Measurements from ENCODE around the gene OLFM1. TPM values are rescaled to one million over a fixed set of nuclear protein-coding genes. Genes with fewer than 3 reads are reported as not detected.
"Not testable (repeated sequence)": the region's sequence is repeated elsewhere in the genome, so short reads cannot be mapped to it uniquely, and the experiment has no call there.

The OLFM1 gene
- total RNA-seq, 1 donor from 2014 or later: 0.35 TPM

- DNase-seq: peak; percentile 62
- no peaks in the 10 kb centered on the region for H3K9me3 Mint-ChIP-seq
These were observed 21.5 kb downstream of the OLFM1 start for GRCh38 chr9:135108831-135109510.

GRCh38 chr9:135109650-135110049 lies 22.2 kb downstream of the OLFM1 start:
- intact Hi-C loops (cut with micrococcal nuclease): no loop called here
- Mint-ChIP-seq H3K4me3 (no peak overlapping the region), H3K36me3 (ENCODE audit: low read depth) (no peaks in the 10 kb centered on the region)

More at GRCh38 chr9:135108831-135109510, 21.5 kb downstream of the OLFM1 start:
- Mint-ChIP-seq H3K4me3 (peak overlapping the region; percentile 10), H3K4me1 (peaks cover 6% of the 10 kb centered on the region), H3K27ac (no peak overlapping the region), H3K27me3 (peaks cover 16% of the 10 kb centered on the region), H3K36me3 (ENCODE audit: low read depth) (no peaks in the 10 kb centered on the region)
- intact Hi-C loops (cut with micrococcal nuclease): no loop called here

GRCh38 chr9:135110416-135110815 lies 22.9 kb downstream of the OLFM1 start:
- intact Hi-C loops (cut with micrococcal nuclease): no loop called here
- no peak for DNase-seq
- Mint-ChIP-seq H3K9me3 (no peaks in the 10 kb centered on the region), H3K4me3 (no peak overlapping the region), H3K27me3 (peaks cover 16% of the 10 kb centered on the region), H3K36me3 (ENCODE audit: low read depth) (no peaks in the 10 kb centered on the region), H3K4me1 (peaks cover 6% of the 10 kb centered on the region), H3K27ac (no peak overlapping the region)

More at GRCh38 chr9:135109650-135110049, 22.2 kb downstream of the OLFM1 start:
- Mint-ChIP-seq H3K9me3 (no peaks in the 10 kb centered on the region), H3K27ac (no peak overlapping the region), H3K27me3 (peaks cover 16% of the 10 kb centered on the region), H3K4me1 (peaks cover 6% of the 10 kb centered on the region)
- DNase-seq: no peak

DNA sequence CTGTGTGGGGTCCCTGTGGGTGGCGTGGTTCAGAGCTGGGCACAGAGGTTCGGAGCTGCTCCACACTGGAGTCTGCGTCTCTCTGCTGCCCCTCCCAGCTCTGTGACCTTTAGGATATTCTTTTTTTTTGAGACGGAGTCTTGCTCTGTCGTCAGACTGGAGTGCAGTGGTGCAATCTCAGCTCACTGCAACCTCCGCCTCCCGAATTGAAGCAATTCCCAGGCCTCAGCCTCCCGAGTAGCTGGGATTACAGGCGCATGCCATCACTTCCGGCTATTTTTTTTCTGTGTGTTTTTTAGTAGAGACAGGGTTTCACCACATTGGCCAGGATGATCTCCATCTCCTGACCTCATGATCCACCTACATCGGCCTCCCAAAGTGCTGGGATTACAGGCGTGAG lies 24.1 kb downstream of the OLFM1 start:
- DNase-seq; H3K4me3 Mint-ChIP-seq; intact Hi-C loops (cut with micrococcal nuclease); H3K27ac Mint-ChIP-seq; H3K36me3 Mint-ChIP-seq (ENCODE audit: low read depth); H3K9me3 Mint-ChIP-seq; H3K4me1 Mint-ChIP-seq: not testable (repeated sequence)
- peaks cover 16% of the 10 kb centered on the region for H3K27me3 Mint-ChIP-seq

DNA sequence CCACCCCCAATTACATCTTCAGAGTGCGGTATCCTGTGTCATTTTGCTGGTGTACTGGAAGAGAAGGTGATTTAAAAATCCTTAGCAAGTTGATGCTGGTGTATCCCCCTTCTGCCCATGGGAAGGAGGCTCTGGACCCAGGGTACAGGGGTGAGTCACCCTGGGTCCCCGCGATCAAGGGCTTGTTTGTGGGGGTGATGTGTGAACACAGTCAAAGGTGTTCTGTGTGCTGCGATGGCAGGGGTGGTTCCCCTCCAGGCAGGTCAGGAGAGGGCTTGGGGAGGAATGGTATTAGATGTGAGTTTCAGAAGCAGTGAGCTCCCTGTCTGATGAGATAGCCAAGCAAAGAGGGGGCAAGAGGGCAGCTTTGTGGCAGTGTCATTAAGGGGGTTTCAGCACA lies 28.9 kb downstream of the OLFM1 start:
- no peak for DNase-seq
- H3K27ac Mint-ChIP-seq: no peak overlapping the region
- H3K36me3 Mint-ChIP-seq (ENCODE audit: low read depth): no peaks in the 10 kb centered on the region
- no peaks in the 10 kb centered on the region for H3K4me1 Mint-ChIP-seq
- H3K4me3 Mint-ChIP-seq: no peak overlapping the region
- intact Hi-C loops (cut with micrococcal nuclease): no loop called here
- no peaks in the 10 kb centered on the region for H3K9me3 Mint-ChIP-seq
- no peaks in the 10 kb centered on the region for H3K27me3 Mint-ChIP-seq

DNA sequence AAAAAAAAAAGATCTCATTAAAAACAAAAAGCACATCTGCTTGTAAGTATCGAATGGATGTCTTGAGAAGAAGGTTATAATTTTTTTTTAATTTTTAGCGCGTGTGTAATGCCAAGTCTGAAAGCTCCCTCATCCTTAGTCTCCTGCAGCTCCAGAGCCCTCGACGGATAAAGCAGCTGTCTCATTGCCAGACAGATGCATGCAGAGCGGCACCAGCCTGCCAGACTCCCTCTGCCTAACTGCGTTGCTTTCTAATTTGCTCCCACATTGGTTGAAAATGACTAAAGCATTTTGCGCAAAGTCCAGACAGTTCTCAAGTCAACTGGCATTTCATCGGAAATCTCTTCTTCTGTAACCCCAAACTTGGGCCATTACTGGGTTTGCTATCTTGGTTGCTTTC lies 29.4 kb downstream of the OLFM1 start:
- no peaks in the 10 kb centered on the region for H3K27me3 Mint-ChIP-seq
- no peak for DNase-seq
- H3K9me3 Mint-ChIP-seq: no peaks in the 10 kb centered on the region
- no peak overlapping the region for H3K27ac Mint-ChIP-seq
- no peak overlapping the region for H3K4me3 Mint-ChIP-seq
- intact Hi-C loops (cut with micrococcal nuclease): no loop called here
- no peaks in the 10 kb centered on the region for H3K4me1 Mint-ChIP-seq
- H3K36me3 Mint-ChIP-seq (ENCODE audit: low read depth): no peaks in the 10 kb centered on the region

DNA sequence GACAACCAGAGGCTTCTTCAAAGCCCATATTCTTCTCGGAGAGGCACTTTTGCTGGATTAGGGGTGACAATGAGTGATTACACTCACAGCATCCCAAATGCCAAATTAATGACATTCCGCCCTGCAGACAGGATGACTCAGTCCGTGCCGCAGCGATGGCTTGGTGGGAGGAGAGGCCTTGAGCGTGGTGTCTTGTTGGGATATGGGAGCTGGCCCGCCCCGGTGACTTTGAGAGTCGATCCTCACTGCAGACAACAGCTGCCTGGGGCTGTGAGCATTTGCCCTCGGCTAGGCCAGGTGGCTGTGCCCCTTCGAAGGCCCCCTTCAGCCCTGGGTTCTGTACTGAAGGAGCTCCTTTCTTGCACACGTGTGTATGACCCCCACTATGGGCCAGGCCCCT lies 29.8 kb downstream of the OLFM1 start:
- no peak for DNase-seq
- intact Hi-C loops (cut with micrococcal nuclease): no loop called here
- Mint-ChIP-seq H3K27ac (no peak overlapping the region), H3K4me1 (no peaks in the 10 kb centered on the region), H3K9me3 (no peaks in the 10 kb centered on the region), H3K4me3 (no peak overlapping the region), H3K27me3 (no peaks in the 10 kb centered on the region), H3K36me3 (ENCODE audit: low read depth) (no peaks in the 10 kb centered on the region)

DNA sequence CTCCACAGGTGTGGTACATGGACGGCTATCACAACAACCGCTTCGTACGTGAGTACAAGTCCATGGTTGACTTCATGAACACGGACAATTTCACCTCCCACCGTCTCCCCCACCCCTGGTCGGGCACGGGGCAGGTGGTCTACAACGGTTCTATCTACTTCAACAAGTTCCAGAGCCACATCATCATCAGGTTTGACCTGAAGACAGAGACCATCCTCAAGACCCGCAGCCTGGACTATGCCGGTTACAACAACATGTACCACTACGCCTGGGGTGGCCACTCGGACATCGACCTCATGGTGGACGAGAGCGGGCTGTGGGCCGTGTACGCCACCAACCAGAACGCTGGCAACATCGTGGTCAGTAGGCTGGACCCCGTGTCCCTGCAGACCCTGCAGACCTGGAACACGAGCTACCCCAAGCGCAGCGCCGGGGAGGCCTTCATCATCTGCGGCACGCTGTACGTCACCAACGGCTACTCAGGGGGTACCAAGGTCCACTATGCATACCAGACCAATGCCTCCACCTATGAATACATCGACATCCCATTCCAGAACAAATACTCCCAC lies 32.1 kb downstream of the OLFM1 start:
- no peak for DNase-seq

GRCh38 chr9:135120249-135120648 lies 32.8 kb downstream of the OLFM1 start:
- no peak overlapping the region for H3K27ac Mint-ChIP-seq
- H3K9me3 Mint-ChIP-seq: no peaks in the 10 kb centered on the region
- no peak for DNase-seq

More for the DNA sequence above, 32.1 kb downstream of the OLFM1 start:
- H3K27ac Mint-ChIP-seq: no peak overlapping the region
- no peaks in the 10 kb centered on the region for H3K4me1 Mint-ChIP-seq
- H3K9me3 Mint-ChIP-seq: no peaks in the 10 kb centered on the region
- no peaks in the 10 kb centered on the region for H3K27me3 Mint-ChIP-seq
- H3K4me3 Mint-ChIP-seq: no peak overlapping the region
- intact Hi-C loops (cut with micrococcal nuclease): no loop called here
- no peaks in the 10 kb centered on the region for H3K36me3 Mint-ChIP-seq (ENCODE audit: low read depth)

DNA sequence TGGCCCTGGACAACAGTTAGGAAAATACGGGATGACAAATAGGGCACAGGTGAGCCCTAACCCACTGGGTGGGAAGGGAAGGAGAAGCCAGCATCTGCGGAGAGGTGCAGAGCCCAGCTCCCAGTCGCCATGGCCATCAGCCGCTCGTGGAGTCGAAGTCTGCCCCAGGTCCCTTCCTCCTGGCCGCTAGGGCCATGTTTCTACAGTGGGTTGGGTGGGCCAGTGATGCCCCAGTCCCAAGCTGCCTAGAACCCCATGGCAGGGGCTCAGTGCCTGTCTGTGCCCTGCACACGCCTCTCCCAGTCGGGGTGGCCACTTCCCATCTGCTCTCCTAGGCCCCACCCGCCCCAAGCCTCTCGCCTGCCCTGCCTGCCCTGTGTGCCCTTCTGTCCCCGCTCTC lies 34.8 kb downstream of the OLFM1 start:
- Mint-ChIP-seq H3K4me3 (no peak overlapping the region), H3K27ac (no peak overlapping the region)
- intact Hi-C loops (cut with micrococcal nuclease): no loop called here

More at GRCh38 chr9:135120249-135120648, 32.8 kb downstream of the OLFM1 start:
- Mint-ChIP-seq H3K4me3 (no peak overlapping the region), H3K36me3 (ENCODE audit: low read depth) (no peaks in the 10 kb centered on the region), H3K27me3 (no peaks in the 10 kb centered on the region), H3K4me1 (no peaks in the 10 kb centered on the region)
- intact Hi-C loops (cut with micrococcal nuclease): no loop called here

DNA sequence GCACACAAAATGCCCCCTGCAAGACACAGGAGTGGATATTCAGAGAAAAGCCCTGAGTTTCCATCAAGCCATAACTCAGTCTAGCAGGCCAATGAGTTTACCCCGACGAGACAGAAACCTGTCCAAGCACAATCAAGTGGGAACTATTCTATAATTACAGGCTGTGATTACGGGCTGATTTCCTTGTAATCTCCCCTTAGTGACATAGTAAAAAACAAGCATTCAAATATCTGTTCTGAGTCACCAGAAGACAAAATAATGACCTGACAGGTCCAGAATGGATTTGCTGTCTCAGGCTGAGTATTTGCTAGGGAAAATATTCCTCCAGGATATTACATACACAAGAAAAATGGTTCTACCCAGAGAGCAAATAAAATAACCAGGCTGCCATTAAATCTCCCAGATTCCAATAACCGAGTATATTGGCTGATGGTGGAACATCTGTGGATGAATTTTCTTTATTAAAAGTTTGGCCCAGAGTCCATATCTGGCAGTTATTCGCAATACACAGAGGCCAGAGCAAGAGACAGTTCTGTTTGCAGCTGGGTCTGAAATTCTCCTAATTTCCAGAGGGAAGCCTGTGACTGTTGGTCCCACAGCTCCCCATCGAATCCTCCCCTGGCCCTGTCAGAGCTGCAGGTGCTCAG lies 35.8 kb downstream of the OLFM1 start:
- Mint-ChIP-seq H3K27ac (no peak overlapping the region), H3K9me3 (no peaks in the 10 kb centered on the region), H3K4me1 (no peaks in the 10 kb centered on the region), H3K36me3 (ENCODE audit: low read depth) (no peaks in the 10 kb centered on the region), H3K4me3 (no peak overlapping the region), H3K27me3 (no peaks in the 10 kb centered on the region)
- DNase-seq: no peak
- intact Hi-C loops (cut with micrococcal nuclease): no loop called here

More for the DNA sequence above, 34.8 kb downstream of the OLFM1 start:
- Mint-ChIP-seq H3K9me3 (no peaks in the 10 kb centered on the region), H3K27me3 (no peaks in the 10 kb centered on the region), H3K4me1 (no peaks in the 10 kb centered on the region), H3K36me3 (ENCODE audit: low read depth) (no peaks in the 10 kb centered on the region)
- DNase-seq: no peak

GRCh38 chr9:135123773-135124134 lies 36.3 kb downstream of the OLFM1 start:
- Mint-ChIP-seq H3K27ac (no peak overlapping the region), H3K9me3 (no peaks in the 10 kb centered on the region), H3K4me1 (no peaks in the 10 kb centered on the region), H3K36me3 (ENCODE audit: low read depth) (no peaks in the 10 kb centered on the region), H3K4me3 (no peak overlapping the region), H3K27me3 (no peaks in the 10 kb centered on the region)
- intact Hi-C loops (cut with micrococcal nuclease): no loop called here
- DNase-seq: no peak

GRCh38 chr9:135126451-135127187 lies 39.2 kb downstream of the OLFM1 start:
- Mint-ChIP-seq H3K9me3 (peaks cover 4% of the 10 kb centered on the region), H3K4me1 (peaks cover 10% of the 10 kb centered on the region), H3K4me3 (no peak overlapping the region), H3K36me3 (ENCODE audit: low read depth) (peaks cover 2% of the 10 kb centered on the region), H3K27me3 (no peaks in the 10 kb centered on the region), H3K27ac (no peak overlapping the region)
- intact Hi-C loops (cut with micrococcal nuclease): no loop called here
- no peak for DNase-seq
